22Rv1 (cell line): ENCODE results near the gene GABRR1.

ENCODE experiments used
- H3K27ac ChIP-seq: fragments of 450-650 bp; 2 replicates; pipeline ENCODE4 v1.5.1; 2017
- ZFX ChIP-seq: fragments of 450-650 bp; IDR thresholded peaks from 2 replicates; pipeline ENCODE4 v1.6.1; 2017; ENCODE audit warnings: antibody characterized with exemption, borderline replicate concordance
- TF ChIP-seq, protein P1 (sequence below): fragments of 450-650 bp; IDR thresholded peaks from 2 replicates; pipeline ENCODE4 v1.5.1; 2017; ENCODE audit warnings: mild to moderate bottlenecking

GABRR1 gene

DNA sequence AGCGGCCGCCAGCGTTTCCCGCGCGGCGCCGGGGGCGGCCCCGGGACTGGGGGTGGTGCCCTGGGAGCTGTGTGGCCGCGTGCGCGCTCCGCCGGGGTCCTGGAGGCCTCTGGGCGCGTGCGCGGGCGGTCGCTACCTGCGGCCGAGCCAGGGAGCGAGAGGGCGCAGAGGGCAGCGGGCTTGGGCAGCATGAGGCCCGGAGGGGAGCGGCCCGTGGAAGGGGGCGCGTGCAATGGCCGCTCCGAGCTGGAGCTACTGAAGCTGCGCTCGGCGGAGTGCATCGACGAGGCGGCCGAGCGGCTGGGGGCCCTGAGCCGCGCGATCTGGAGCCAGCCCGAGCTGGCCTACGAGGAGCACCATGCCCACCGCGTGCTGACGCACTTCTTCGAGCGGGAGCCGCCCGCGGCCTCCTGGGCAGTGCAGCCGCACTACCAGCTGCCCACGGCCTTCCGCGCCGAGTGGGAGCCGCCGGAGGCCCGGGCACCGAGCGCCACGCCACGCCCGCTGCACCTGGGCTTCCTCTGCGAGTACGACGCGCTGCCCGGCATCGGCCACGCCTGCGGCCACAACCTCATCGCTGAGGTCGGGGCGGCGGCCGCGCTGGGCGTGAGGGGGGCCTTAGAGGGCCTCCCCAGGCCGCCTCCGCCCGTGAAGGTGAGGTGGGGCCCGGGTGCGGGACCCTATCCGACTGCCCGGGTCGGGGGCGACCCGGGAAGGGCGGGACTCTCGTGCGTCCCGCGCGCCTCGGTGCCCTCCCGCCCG, 71.0 kb downstream of the GABRR1 start, which contains the start of gene PM20D2:
TSS of gene PM20D2 (plus strand) at position 100 of the 762 bp plus-strand sequence. CDS start at position 190, 90 bp downstream.
- no peak for TF ChIP-seq ZFX
- TF ChIP-seq, protein P1, sequence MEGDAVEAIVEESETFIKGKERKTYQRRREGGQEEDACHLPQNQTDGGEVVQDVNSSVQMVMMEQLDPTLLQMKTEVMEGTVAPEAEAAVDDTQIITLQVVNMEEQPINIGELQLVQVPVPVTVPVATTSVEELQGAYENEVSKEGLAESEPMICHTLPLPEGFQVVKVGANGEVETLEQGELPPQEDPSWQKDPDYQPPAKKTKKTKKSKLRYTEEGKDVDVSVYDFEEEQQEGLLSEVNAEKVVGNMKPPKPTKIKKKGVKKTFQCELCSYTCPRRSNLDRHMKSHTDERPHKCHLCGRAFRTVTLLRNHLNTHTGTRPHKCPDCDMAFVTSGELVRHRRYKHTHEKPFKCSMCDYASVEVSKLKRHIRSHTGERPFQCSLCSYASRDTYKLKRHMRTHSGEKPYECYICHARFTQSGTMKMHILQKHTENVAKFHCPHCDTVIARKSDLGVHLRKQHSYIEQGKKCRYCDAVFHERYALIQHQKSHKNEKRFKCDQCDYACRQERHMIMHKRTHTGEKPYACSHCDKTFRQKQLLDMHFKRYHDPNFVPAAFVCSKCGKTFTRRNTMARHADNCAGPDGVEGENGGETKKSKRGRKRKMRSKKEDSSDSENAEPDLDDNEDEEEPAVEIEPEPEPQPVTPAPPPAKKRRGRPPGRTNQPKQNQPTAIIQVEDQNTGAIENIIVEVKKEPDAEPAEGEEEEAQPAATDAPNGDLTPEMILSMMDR = no peak
- H3K27ac ChIP-seq = peak within 1 kb of the TSS; percentile 70

DNA sequence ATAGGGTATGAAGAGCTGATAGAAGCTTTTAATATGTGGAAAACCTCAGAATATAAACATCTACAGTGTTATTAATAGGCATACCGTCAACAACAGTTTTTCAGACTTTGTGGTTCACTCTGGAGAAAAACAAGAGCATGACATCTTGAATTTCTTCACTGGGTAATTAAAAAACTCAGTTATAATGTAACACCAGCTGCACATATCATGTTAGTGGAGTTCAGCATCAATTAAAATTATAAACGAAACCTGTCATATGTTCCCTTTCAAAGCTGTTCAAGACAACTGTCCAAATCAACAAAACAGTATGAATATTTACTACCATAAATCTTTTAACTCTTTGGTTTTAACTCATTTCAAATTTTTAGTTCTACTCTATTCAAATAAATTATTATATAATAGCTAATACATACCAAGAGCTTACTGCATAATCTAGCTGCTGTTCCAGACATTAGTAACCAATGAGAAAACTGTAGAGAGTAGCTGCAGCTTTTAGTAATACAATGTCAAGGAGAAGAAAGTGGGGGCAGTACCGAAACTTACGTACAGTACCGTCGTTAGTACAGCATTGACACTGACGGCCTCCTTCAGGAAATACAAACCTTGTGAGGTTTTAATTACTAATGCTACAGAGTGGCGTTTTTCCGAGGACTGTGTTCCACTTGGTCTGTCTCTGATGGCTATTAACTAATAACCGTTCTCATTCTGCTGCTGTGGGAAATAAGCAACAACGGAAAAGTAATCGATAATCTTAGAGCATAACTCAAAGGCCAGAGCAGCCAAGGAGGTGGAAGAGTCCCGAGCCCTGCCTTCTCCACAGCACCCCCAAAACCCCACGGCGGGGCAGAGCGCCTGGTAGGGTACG, 71.8 kb downstream of the GABRR1 start:
- H3K27ac ChIP-seq = peak overlapping the region; percentile 70
- TF ChIP-seq ZFX = no peak
- TF ChIP-seq, protein P1 = no peak

DNA sequence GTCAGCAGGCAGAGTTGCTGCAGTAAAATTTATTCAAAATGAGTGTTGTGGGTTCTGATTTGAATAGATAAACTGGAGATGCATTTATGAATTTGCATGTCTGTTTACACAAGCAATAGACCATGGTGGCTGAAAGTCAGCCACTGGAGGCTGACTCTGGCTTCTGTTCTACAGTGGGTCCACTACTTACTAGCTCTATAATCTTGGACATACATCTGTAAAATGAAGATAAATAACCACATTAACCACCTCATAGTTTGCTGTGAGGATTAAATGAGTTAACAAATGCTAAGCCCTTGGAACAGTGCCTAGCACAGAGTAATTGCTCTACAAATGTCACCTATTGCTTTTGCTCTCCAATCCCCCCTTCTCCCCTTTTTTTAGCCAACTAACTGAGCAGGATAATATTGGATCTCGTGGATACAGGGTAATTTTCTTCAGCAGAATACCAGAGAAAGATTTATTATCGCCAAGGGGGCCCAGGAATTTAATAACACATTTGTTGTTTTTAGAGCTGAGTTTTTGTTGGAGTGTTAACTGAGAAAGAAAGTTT, 72.7 kb downstream of the GABRR1 start:
- H3K27ac ChIP-seq = peak overlapping the region; percentile 70
- TF ChIP-seq, protein P1 = no peak
- no peak for TF ChIP-seq ZFX

DNA sequence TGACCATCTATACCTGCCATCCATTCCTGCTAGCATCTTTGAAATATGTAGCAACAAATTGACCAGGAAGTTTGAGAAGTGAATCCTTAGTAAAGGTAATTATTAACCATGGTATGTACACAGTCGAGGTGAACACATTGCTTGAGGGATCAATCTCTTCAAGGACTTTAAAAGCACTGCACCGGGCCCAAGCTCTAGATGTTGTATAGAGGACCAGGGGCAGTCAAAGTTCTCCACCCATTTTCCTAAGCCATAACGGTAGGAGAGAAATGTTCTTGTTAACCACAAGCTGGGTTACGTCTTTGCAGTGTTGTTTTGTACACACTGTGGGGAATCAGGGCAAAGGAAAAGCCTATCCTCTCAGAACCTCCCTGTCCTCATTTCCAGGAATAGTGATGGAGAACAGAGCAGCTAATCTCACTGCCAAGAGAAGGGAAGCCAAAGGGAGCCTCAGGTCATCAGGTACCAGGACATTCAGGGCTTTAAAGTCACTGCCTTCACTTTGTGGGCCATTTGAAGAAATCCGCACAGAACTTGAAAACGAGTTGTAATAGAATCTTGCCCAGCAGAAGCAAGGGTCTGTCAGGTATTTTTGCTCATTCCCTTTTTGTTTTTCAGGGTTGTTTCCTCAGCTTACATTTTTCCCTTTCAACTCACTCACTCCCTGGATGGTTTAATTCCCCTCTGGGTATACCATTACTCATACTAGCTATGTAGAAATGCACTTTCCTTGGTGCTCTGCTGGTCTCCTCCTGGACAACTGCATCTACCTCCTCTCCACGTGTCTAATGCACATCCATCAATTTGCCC, 76.6 kb downstream of the GABRR1 start:
- peak overlapping the region; percentile 80 for H3K27ac ChIP-seq
- TF ChIP-seq, protein P1 = no peak
- TF ChIP-seq ZFX = no peak

DNA sequence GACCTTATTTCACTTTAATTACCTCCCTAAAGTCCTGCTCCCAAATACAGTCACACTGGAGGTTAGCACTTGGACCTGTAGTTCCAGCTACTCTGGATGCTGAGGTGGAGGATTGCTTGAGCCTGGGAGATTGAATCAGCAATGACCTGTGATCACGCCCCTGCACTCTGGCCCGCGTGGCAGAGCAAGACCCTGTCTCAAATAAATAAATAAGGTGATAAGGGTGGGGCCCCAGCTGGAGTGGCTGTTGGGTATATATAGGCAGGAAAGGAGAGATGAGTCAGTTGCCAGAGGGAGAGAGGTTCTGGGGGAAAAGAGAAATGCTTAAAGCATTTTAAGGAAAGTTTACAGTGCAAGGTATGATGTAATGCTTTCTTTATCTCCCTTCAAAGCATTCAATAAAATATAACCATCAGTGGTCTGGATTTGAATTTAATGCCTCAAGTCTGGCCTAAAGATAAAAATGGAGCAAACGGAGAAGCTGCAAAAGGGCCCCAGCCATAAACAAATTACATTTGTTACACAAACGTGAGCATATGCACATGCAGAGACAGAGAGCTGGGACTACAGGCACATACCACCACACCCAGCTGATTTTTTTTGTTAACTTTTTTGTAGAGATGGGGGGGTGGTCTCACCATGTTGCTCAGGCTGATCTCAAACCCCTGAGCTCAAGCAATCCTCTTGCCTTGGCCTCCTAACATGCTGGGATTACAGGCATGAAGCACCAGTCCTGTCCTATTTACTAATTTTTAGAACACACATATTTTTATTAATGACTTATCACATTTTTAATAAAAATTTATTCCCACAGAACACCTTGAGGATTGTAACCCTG, 77.4 kb downstream of the GABRR1 start:
- peak overlapping the region; percentile 80 for H3K27ac ChIP-seq
- TF ChIP-seq ZFX = no peak
- TF ChIP-seq, protein P1 = no peak

DNA sequence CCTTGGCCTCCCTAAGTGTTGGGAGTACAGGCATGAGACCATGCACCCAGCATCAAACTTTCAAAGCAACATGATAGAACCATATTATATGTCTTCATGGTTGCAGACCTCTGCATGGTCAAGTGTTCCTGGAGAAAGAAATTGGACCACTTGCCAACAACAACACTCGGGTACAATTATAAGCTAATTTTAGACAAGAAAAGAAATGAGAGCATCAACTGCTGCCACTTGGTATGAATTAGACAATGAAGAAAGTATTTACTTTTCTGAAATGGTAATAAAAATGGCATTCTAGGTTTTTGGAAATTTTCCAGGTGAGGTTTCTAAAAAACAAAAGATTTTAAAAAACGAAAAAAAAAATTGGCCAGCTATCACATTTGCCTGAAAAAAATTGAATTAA, 79.0 kb downstream of the GABRR1 start:
- TF ChIP-seq, protein P1 = no peak
- no peak for TF ChIP-seq ZFX
- no peak overlapping the region for H3K27ac ChIP-seq
